SHP77 (cell line): ENCODE data around the gene STRIP1.
A peak's percentile ranks its signal among the peaks of the same experiment; 100 is the strongest.
"Not testable (repeated sequence)": the region's sequence is repeated elsewhere in the genome, so short reads cannot be mapped to it uniquely, and the experiment has no call there.

Experiments used
- DNase-seq, 2 experiments: peaks; one replicate each; lab custom pipeline; 2025; lab: John Stamatoyannopoulos, UW

The STRIP1 gene

GRCh38 chr1:110068646-110069403 lies 34.4 kb downstream of the STRIP1 start:
- no peak for DNase-seq

GRCh38 chr1:110069404-110070281 lies 35.2 kb downstream of the STRIP1 start:
- no peak for DNase-seq

GRCh38 chr1:110070282-110070669 lies 35.9 kb downstream of the STRIP1 start:
- DNase-seq, result no peak

GRCh38 chr1:110070671-110071242 lies 36.3 kb downstream of the STRIP1 start, which contains the start of gene ALX3:
Gene ALX3 (minus strand): TSS chr1:110070672. CDS start chr1:110070612, 60 bp downstream.
- no peak for DNase-seq

- DNase-seq, result no peak
These were observed 39.7 kb downstream of the STRIP1 start for GRCh38 chr1:110074166-110074565.

- no peak for DNase-seq
These were observed 42.5 kb downstream of the STRIP1 start for GRCh38 chr1:110076789-110077500.

- DNase-seq, result not testable (repeated sequence)
These were observed 45.6 kb downstream of the STRIP1 start for GRCh38 chr1:110079995-110080394.

GRCh38 chr1:110081061-110081460 lies 46.6 kb downstream of the STRIP1 start:
- no peak for DNase-seq

GRCh38 chr1:110082477-110082876 lies 48.1 kb downstream of the STRIP1 start:
- DNase-seq, result no peak

- no peak for DNase-seq
These were observed 48.8 kb downstream of the STRIP1 start for GRCh38 chr1:110083061-110083865.

GRCh38 chr1:110083866-110084226 lies 49.4 kb downstream of the STRIP1 start:
- DNase-seq, result no peak

- DNase-seq, result no peak
These were observed 50.0 kb downstream of the STRIP1 start for GRCh38 chr1:110084227-110085078.

GRCh38 chr1:110085671-110086070 lies 51.2 kb downstream of the STRIP1 start:
- DNase-seq, result no peak

GRCh38 chr1:110086961-110087360 lies 52.5 kb downstream of the STRIP1 start:
- no peak for DNase-seq

GRCh38 chr1:110087812-110088738 lies 53.7 kb downstream of the STRIP1 start:
- DNase-seq, result peak; percentile 39 to 46

GRCh38 chr1:110088739-110089316 lies 54.4 kb downstream of the STRIP1 start:
- no peak for DNase-seq

- no peak for DNase-seq
These were observed 55.3 kb downstream of the STRIP1 start for GRCh38 chr1:110089561-110090275.

GRCh38 chr1:110091381-110091780 lies 57.0 kb downstream of the STRIP1 start:
- DNase-seq, result no peak
